ENCODE measurements around the gene FANCE. TPM values are rescaled to one million over a fixed set of nuclear protein-coding genes. Genes with fewer than 3 reads are reported as not detected.

The FANCE gene
- total and polyA plus RNA-seq, 9 of the 15 experiments (the other 6 are each of a cell fraction or from before 2014, with no cell fraction given), result 5.7 to 30.2 (median 17.0) TPM

DNA sequence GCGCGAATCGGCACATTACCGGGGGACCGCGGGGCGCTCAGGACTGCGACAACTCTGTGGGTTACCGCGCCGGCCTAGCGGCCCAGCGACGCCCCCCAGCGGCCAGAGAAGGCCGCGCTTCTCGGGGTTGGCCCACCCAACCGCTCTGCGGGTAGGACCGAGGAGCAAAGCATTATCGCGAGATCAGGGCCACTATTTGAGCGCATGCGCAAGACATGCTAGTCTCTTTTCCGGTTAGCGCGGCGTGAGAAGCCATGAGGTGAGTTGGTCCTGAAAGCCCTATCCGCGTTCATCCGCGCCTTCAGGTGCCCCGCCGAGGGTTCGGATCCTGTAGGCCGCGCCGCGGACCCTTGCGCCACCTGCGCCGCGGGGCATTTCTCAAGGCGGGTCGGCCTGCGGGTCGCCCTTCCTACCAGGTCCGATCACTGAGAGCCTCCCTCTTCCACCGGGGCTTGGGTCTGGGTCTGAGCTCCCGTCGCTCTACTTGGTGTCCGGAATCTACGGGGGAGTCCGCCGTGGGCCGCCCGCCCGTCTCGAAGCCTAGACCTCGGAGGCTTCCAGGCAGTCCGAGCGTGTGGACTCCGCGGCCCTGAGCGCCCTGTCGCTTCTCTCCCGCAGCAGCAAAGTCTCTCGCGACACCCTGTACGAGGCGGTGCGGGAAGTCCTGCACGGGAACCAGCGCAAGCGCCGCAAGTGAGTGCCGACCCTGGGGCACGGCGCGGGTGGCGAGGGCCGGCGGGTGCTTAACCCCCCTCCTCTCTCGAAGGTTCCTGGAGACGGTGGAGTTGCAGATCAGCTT, 16.2 kb downstream of the FANCE start, which contains the start of gene RPL10A (continued):
- TF ChIP-seq MGA (IDR thresholded peaks at IDR 0.05), result peak; percentile 87
- TF ChIP-seq ZMIZ1 (IDR thresholded peaks at IDR 0.05; ENCODE audit: low read depth in 2 of 2, low read length in 2 of 2), result peak in 1 of 2 experiments; percentile 77; a peak in 1 of 4 replicates
- TF ChIP-seq ZNF311 (CRISPR knock-in tag; IDR thresholded peaks at IDR 0.05), result no peak
- no peak for TF ChIP-seq SNIP1 (IDR thresholded peaks at IDR 0.05; ENCODE audit: low read depth)
- TF ChIP-seq ZBTB1 (CRISPR knock-in tag; IDR thresholded peaks at IDR 0.05; ENCODE audit: borderline replicate concordance, low read depth), result no peak
- 0 out of 2 replicates have a peak, but pooled peaks have one; percentile 61 for TF ChIP-seq KLF1 (tag; IDR thresholded peaks at IDR 0.05)
- TF ChIP-seq, protein P1, sequence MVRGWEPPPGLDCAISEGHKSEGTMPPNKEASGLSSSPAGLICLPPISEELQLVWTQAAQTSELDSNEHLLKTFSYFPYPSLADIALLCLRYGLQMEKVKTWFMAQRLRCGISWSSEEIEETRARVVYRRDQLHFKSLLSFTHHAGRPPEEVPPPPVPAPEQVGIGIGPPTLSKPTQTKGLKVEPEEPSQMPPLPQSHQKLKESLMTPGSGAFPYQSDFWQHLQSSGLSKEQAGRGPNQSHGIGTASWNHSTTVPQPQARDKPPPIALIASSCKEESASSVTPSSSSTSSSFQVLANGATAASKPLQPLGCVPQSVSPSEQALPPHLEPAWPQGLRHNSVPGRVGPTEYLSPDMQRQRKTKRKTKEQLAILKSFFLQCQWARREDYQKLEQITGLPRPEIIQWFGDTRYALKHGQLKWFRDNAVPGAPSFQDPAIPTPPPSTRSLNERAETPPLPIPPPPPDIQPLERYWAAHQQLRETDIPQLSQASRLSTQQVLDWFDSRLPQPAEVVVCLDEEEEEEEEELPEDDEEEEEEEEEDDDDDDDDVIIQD (CRISPR knock-in tag; IDR thresholded peaks at IDR 0.05), result peak; percentile 9; the same call in 1 of the 2 replicates
- TF ChIP-seq, protein P2, sequence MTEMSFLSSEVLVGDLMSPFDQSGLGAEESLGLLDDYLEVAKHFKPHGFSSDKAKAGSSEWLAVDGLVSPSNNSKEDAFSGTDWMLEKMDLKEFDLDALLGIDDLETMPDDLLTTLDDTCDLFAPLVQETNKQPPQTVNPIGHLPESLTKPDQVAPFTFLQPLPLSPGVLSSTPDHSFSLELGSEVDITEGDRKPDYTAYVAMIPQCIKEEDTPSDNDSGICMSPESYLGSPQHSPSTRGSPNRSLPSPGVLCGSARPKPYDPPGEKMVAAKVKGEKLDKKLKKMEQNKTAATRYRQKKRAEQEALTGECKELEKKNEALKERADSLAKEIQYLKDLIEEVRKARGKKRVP (CRISPR knock-in tag; IDR thresholded peaks at IDR 0.05), result no peak
